GM19043 (cell line): Measurements from ENCODE around the gene PHF12.
"Not testable (repeated sequence)": the region's sequence is repeated elsewhere in the genome, so short reads cannot be mapped to it uniquely, and the experiment has no call there.

ENCODE experiments used
- ATAC-seq: cut with Tn5 transposase; IDR thresholded peaks from one replicate; pipeline ENCODE4 v1.9.1; 2021; ENCODE audit warnings: low read depth; ENCODE audit not compliant: unreplicated experiment

The PHF12 gene

DNA sequence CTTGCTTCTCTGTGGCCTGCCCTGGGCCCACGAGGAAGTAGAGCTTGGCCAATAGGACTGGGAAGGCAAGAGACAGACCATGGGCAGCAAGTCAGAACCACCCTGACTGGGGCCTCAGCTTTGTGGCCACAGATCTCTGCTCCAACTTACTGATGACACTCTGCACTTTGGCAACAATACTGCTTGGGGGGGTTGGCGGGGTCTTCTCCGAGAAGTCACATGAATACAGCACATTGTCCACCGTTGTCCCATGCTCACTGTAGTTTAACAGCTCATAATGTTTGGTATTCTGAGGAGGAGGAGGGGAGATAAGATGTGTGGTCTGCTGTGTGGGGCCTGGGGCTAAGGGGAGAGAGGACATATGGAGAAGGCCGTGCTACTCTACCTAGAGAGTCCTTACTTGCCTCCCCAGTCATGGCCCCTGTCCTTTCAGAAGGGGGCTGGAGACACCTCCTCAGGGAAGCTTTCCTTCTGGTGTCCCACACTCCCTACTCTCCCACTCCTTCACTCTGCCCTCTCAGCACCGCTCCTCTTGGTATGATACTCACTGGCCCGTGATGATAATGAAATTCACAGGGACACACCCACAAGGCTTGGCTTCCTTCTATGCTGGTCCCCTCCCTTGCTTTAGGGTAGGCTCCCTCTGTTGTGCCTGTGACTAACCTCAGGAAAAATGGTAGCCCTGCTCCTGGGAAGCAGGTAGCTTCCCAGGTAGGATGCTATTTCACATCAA lies 44.4 kb downstream of the PHF12 start:
- no peak for ATAC-seq

DNA sequence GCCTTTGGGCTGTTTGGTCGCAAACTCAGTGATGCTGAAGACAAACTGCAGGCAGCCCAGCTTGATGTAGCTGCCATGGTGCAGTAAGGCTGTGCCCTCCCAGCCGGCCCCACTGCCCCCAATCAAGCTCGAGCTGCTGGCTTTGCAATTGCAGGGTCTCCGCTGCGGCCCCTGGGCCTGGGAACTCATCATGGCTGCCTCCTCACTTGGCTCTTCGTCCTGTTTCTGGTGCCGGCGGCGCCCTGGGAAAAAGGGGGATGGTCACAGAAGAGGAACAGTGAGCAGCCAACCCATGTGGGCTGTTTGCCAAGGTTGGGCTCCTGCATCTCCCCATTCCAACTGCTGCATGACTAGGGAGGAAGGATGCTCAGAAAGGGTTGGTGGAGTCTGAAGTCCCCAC lies 45.0 kb downstream of the PHF12 start:
- no peak for ATAC-seq

DNA sequence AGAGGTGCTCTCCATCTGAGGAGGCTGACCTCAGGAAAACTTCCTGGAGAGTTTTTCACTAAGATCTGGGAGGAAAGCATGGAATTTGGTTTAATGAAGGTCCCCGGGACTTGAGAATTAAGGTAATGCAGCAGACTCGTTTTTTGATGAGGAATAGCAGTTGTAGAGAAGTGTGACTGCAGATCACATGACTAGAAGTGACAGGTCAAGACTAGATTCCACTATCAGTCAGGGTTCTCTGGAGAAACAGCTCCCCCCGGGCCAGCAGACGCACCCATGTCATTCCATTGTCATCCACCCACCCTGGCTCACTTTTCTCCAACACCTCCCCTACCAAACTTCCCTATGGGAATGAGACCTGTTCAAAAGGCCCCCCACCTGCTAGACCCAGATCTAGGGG lies 46.5 kb downstream of the PHF12 start:
- ATAC-seq = no peak

DNA sequence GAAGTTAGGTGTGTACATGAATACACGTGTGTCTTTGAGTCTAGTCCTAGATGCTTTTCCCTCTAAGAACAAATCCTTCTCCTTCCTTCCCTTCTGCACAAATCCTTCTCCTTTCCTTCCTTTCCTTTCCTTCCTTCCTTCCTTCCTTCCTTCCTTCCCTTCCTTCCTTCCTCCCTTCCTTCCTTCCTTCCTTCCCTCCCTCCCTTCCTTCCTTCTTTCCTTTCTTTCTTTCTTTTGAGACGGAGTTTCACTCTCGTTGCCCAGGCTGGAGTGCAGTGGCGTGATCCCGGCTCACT lies 47.8 kb downstream of the PHF12 start:
- ATAC-seq = not testable (repeated sequence)

DNA sequence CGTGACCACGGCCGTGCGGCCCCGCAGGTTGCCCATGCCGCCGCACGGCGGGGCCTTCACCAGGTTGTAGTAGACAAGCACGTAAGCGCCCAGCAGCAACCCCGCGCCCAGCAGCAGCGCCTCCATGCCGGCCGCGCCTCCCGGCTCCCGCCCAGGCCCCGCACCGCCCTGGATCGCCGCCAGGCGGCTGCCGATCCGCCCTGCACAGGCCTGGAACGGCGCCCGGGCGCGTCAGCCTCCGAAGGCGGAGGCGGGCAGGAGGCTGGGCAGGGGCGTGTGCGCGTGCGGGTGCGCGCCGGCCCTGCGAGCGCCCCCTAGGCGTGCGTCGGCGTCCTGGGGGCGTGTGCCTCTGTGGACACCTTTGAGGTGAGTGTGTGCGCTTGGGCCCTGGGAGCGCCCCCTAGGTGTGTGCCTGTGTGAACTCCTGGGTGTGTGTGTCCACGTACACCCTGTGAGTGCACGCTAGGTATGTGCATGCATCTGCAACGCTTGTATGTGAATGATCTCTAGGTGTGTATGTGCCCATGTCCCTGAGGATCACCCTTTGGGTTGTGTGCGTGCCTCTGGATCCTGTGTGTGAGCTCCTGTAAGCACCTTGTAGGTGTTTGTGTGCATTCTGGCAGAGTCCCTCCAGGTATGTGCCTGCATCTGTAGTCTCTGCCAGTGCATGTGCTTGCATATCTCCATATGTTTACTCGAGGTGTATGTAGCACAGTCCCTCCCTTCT lies 48.3 kb downstream of the PHF12 start, which contains the start of gene DHRS13:
DHRS13 (minus strand) TSS at position 261 of the 727 bp plus-strand sequence; CDS start at position 126, 135 bp downstream.
- peak; percentile 86 for ATAC-seq

DNA sequence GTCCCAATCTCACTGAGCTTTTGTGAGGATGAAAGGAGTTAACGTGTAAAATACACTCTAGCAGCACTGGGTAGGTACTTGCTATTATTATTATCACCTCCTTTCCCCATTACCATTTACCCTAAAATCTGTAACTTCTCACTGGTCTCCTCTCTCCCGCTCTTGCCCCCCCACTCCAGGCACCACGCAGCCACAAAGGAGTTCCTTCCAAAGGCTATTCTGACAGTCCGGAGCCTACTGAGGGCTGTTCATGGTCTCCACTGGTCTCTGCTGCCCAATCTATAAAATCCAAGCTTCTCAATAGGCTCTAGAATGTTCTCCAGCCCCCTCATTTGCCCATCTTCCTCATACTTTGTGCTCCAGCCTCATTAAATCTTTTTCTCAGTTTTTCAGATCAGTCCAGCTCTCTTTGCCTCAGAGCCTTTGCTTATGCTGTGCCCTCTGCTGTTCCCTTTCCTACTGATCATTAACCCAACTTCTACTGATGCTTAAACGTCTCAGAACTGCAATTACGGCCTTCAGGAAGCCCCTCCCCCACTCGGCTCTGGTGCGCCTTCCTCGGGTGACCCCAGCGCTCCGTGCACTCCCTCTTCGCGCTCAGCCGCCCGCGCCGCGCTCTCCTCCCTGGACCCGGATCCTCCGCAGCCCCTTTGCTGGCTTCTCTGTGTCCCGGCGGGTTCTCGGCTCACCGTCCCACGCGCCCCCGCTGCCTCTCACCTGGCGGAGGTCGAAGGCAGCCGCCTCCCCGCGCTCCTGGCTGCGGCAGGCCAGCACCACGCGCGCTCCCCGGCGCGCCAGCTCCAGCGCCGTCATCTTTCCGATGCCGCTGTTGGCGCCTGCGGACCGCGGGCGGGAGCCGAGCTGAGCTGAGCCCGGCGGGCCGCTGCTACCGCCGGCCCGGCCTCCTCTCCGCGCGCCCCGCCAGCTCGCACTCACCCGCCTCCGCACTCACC lies 49.2 kb downstream of the PHF12 start:
- peak; percentile 28 for ATAC-seq

DNA sequence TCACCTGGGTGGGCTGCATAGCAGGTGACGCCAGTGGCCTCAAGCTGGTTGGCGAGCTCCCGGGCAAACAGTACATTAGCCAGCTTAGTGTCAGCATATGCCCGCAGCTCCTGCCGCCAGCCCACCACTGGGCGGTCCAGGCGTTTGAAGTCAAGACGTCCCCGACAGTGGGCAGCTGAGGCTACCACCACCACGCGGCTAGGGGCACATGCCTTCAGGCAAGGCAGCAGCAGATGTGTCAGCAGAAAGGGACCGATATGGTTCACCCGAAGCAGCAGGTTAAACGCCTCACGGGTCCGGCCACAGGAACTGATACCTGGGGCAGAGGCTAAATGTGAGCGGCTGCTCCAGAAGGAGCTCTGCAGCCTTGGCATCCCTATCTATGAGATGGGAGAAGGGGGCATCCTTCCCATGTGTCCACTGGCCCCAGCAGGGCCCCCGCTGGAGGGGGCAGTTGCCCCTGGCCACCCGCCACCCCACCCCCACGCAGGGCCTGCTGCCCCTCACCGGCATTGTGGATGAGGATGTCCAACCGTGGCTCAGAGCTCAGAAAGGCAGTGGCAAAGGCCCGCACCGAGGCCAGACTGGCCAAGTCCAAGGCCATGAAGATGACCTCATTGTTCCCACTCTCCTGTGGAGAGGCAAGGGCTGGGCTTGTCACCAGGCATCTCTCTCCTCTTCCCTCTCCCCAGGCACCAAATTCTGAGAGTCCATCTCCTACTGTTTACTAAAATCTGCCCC lies 50.2 kb downstream of the PHF12 start:
- no peak for ATAC-seq

DNA sequence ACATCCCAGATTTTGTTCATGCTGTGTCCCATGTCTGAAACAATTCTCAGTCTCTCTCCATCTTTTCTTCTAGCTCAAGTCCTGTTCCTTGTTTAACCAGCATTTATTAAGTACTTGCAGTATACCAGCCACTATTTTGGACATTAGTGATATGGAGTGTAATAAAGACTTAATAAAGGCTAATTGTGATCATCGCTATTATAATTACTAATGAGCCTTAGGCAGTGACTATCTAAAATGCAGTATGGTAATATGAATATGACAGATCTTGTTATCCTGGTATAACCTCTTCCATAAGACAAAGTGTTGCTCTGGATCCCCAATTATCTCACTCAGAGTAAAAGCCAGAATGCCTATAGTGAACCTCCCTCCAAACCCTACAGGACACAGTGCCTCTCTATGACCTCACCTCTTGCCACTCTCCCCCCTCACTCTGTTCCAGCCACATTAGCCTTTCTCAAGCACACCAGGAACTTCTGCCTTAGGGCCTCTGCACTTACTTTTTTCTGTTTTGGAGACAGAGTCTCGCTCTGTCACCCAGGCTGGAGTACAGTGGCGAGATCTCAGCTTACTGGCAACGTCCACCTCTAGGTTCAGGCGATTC lies 52.0 kb downstream of the PHF12 start:
- ATAC-seq = no peak

DNA sequence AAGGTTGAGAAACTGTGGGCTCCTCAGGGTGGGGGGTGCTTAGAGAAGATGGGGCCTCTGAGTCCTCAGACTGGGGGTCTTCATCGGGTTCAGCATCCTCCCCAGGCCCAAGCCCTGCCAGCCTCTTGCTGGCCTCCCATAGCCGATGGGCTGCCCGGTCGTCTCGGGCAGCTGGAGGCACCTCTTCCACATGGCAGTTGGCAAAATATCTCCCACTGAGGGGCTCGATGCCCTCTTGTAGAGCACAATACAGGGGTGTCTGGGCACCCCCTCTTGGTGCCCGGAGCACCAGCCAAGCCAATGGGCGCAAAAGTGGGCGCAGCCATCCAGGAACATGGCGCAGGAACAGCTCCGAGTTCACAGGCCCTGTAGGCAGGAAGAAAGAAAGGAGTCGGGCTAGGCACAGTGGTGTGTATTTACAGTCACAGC lies 52.8 kb downstream of the PHF12 start:
- no peak for ATAC-seq

DNA sequence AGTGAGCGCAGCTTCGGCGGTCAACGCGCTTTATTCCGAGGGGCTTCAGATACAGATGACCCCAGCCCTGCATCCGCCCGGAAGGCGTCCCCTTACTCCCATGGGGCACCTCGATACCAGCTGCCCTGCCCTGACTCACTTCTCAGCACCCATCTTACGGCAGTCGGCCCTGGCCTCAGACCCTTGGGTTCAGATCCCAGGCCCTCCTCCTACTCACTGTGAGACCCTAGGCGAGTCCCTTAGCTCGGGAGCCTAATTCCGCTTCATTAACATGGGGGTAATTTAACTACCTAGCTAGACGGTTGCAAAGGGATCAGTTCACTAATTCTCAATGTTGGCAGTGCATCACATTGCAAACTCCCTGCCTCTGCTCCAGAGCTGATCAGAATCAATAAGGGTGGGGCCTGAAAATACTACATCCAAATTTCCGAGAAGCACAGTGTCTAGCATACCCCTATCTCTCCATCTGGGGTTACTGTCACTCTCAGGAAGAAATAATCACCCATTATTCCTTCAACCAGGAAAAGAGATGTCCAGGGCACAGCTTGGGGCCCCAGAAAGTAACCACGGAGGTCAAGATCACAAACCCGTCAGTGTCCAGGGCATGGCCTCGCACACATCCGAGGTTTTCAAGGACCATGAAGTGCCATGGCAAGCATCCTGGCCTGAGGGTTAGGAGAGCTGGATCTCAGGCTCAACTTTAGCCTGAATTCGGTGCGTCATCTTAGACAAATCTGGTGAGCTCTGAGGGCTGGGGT lies 53.4 kb downstream of the PHF12 start:
- no peak for ATAC-seq

DNA sequence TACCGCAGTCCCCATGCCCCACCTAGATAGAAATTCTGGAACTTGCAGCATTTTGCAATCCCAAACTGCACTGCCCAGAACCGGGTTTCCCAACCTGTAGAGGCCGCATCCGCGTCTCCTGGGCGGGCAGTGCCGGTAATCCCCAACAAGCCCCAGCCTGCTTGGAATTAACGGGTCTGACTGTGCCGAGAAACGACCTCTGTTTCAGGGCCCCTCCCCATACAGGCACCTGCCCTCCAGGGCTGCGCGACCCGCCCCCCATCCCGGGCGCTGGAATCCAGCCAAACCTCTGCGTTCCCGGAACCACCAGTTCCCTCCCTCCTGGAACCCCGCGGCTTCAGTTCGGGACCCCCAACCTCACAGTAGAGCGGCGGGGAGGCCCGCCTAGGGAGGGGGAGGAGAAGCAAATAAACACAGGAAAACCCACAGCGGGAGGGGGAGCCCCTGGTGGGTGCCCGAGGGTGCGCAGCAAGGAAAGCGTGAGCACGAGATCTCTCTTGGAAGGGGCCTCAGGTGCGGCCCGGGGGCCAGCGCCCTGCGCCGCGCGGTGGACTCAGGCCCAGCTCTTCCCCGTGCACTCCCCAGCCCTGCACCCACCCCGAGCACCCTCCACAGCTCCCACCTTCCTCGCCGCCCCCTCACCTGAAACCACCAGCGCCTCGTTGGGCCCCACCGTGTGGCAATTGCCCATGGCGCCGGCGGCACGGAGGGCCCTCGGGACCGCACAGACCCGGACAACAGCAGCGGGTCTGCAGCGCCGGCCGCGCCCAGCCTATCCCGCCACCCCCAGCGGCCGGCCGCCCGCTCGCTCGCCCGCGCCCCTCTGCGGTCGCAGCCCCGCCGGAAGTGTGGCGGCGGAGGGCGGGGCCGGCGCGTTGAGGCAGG lies 54.2 kb downstream of the PHF12 start, which contains the start of gene FLOT2:
FLOT2 (minus strand) TSS at position 850 of the 885 bp plus-strand sequence; CDS start at position 691, 159 bp downstream.
- ATAC-seq = no peak

DNA sequence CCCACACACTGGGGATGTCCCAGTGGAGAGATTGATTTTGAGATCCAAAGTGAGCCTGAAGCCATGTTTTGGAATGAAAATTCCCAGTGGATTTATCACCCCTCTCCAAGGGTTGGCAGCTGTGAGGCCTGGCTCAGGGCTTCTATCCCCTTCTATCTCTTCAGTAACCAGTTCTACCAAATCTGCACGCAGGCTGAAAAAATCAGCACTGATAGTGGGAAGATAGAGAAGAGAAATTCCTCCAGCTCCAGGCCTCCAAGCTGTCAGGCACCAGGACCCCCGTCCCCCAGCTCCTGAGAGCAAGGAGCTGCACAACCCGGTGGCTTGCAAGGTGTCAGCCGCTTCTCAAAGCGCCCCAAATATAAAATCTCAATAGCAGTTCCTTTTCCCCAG lies 54.8 kb downstream of the PHF12 start:
- ATAC-seq = no peak

DNA sequence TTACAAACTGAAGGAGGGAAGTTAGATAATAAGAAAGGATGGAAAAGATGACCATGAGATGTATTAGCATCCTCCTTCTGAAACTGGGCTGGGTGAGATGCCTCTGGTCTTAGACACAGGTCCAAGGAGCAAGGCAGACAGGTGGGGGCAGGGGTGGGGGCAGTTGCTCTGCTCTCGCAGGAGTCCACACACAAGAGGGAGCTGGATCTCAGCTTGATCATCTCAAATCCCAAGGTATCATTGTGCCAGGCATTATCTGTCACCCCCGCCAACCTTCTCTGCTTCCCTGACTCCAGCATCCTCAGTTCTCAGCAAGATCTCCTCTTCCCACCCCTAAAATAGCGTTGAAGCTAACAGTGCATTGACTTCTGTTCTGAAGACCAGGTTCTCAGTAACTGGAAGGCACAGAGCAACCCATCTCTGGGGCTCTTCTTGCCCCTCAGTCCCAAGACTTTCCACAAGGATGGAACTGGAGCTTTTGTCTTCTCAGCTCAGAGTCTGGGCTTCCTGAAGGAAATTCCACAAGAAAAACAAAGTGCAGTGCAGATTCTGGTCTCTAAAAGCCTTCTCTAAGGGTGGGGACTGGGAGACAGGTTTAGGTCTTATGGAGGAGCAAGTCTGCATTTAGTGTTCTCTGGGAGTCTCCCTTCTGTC lies 55.4 kb downstream of the PHF12 start:
- no peak for ATAC-seq

DNA sequence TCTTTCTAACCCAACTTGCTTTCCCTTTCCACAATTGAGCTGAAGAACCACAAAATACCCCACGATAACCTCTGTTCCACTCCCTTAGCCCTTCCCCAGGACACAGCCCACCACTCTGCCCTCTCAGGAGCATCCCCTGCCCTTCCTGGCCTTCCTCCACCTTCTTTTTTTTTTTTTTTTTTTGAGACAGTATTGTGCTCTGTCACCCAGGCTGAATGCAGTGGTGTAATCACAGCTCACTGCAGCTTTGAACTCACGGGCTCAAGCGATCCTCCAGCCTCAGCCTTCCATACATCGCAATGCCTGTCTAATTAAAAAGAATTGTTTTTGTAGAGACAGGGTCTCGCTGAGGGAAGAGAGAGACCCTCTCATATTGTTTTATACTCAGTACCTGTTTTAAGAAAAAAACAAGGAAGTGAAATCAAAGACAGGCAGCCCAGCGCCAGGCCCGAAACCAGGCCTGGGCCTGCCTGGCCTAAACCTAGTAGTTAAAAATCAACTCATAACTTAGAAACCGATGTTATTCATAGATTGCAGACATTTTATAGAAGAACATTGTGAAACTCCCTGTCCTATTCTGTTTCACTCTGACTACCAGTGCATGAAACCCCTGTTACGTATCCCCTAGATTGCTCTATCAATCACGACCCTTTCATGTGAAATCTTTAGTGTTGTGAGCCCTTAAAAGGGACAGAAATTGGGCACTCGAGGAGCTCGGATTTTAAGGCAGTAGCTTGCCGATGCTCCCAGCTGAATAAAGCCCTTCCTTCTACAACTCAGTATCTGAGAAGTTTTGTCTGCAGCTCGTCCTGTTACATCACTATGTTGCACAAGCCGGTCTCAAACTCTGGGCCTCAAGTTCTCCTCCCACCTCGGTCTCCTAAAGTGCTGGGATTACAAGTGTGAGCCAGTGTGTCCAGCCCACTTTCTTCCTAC lies 57.8 kb downstream of the PHF12 start:
- ATAC-seq = not testable (repeated sequence)

DNA sequence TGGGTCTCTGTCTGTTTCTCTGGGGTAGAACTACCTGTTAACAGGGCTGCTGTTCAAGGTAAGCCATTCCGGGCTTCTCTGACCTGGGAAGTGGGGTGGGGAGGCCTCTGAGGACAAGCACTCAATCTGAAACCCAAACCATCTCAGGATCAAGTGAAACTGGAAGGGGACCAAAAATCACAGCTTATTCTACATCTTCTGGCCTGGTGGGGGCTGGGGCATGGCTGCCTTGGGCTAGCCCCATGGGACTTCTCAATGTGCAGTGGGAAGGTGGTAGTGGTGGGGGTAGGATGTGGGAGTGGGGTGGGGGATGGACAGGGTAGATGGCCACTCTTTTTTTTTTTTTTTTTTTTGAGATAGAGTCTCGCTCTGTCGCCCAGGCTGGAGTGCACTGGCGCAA lies 59.3 kb downstream of the PHF12 start:
- no peak for ATAC-seq

DNA sequence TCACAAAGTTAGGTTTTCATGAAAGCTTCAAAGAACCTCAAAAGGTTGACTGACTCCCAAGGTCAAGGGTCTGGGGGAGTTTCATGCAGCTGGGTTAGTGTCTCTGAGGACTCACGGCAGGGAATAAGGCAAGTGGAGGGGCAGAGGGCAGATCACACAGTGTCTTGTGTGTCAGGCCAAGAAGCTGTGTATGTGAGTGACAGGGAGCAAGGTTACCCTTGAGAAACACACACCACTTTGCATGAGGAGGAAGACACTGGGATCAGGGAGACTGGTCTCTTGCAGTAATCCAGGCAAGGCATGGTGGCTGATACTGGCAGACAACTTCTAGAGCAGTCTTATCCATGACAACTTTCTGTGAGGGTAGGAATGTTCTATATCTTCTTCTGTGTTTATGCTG lies 60.1 kb downstream of the PHF12 start:
- no peak for ATAC-seq

DNA sequence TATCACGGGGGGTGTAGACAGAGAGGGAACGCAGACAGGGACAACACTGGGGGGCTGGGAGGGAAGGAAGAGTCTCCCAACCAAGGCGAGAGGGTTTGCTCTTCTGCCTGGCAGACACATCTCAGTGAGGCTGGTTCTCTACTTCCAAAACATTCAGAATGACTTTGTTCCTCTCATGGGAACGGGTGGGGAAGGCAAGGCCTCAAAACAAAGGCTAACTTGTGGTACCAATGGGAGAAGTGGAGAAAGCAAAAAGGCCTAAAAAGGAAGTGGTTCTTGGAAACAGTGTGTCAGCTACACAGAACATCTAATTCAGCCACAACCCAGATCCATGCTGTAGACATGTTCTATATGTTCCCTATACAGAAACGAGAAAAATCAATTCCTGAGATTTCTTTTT lies 61.3 kb downstream of the PHF12 start:
- no peak for ATAC-seq
